ENCODE data around the gene CTNNA3.

The CTNNA3 gene

DNA sequence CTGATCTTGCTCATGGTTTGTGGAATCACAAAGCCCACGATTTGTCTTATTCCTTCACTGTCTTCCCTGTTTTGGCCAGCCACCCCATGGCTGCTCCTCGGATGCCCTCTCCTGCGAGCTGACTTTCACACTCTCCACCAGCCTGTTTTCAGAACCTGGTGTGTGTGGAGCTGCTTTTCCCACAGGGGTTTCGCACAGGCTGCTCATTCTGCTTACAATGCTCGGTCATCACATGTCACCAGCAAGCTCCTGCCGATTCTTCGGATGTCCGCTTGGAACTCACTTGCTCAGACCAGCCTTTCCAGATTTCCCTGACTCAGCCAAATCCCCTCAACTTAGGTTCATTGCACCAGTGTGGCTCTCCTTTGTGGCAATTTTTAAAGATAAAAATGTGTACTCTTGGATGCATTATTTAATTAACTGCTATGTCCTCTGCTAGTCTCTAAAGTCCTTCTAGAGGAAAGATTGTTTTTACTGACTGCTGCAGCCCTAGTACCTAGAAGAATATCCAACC lies 1788.7 kb downstream of the CTNNA3 start:
- in situ Hi-C loops (cut with MboI; ENCODE audit: low sequenced_read_pairs, unreplicated experiment) = no loop called here

GRCh38 chr10:65903620-65904019 lies 1792.4 kb downstream of the CTNNA3 start:
- no peak for DNase-seq (ENCODE audit: low spot score)
- in situ Hi-C loops (cut with MboI; ENCODE audit: low sequenced_read_pairs, unreplicated experiment) = no loop called here
- TF ChIP-seq, protein P1, sequence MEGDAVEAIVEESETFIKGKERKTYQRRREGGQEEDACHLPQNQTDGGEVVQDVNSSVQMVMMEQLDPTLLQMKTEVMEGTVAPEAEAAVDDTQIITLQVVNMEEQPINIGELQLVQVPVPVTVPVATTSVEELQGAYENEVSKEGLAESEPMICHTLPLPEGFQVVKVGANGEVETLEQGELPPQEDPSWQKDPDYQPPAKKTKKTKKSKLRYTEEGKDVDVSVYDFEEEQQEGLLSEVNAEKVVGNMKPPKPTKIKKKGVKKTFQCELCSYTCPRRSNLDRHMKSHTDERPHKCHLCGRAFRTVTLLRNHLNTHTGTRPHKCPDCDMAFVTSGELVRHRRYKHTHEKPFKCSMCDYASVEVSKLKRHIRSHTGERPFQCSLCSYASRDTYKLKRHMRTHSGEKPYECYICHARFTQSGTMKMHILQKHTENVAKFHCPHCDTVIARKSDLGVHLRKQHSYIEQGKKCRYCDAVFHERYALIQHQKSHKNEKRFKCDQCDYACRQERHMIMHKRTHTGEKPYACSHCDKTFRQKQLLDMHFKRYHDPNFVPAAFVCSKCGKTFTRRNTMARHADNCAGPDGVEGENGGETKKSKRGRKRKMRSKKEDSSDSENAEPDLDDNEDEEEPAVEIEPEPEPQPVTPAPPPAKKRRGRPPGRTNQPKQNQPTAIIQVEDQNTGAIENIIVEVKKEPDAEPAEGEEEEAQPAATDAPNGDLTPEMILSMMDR (IDR thresholded peaks at IDR 0.05; ENCODE audit: borderline replicate concordance, control extremely low read depth, extremely low read depth, insufficient read depth, missing control alignments) = no peak

More for the DNA sequence above, 1788.7 kb downstream of the CTNNA3 start:
- TF ChIP-seq, protein P1 (IDR thresholded peaks at IDR 0.05; ENCODE audit: borderline replicate concordance, control extremely low read depth, extremely low read depth, insufficient read depth, missing control alignments) = no peak
- DNase-seq (ENCODE audit: low spot score) = no peak

GRCh38 chr10:65900271-65900670 lies 1795.7 kb downstream of the CTNNA3 start:
- TF ChIP-seq, protein P1 (IDR thresholded peaks at IDR 0.05; ENCODE audit: borderline replicate concordance, control extremely low read depth, extremely low read depth, insufficient read depth, missing control alignments) = peak; percentile 7
- DNase-seq (ENCODE audit: low spot score) = no peak
- in situ Hi-C loops (cut with MboI; ENCODE audit: low sequenced_read_pairs, unreplicated experiment) = no loop called here

DNA sequence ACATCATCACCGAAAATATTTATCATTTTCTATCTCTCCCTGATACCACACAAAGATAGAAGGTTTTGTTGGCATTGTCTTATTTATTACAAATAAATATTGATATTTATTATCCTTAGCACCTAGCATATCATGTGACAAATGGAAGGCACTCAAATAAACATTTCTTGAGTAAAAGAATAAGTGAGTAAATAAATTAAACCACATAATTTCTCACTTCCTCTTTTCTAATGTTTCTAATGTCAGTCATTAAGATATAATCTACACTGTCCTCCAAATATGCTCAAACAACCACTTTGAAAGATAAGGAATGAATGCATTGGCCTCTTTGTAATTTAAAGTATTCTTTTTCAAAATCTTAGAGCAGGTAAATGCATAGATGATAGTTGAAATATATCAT lies 1797.9 kb downstream of the CTNNA3 start:
- in situ Hi-C loops (cut with MboI; ENCODE audit: low sequenced_read_pairs, unreplicated experiment) = no loop called here
- TF ChIP-seq, protein P1 (IDR thresholded peaks at IDR 0.05; ENCODE audit: borderline replicate concordance, control extremely low read depth, extremely low read depth, insufficient read depth, missing control alignments) = no peak
- no peak for DNase-seq (ENCODE audit: low spot score)

GRCh38 chr10:65894961-65895360 lies 1801.0 kb downstream of the CTNNA3 start:
- in situ Hi-C loops (cut with MboI; ENCODE audit: low sequenced_read_pairs, unreplicated experiment) = no loop called here
- TF ChIP-seq, protein P1 (IDR thresholded peaks at IDR 0.05; ENCODE audit: borderline replicate concordance, control extremely low read depth, extremely low read depth, insufficient read depth, missing control alignments) = no peak

DNA sequence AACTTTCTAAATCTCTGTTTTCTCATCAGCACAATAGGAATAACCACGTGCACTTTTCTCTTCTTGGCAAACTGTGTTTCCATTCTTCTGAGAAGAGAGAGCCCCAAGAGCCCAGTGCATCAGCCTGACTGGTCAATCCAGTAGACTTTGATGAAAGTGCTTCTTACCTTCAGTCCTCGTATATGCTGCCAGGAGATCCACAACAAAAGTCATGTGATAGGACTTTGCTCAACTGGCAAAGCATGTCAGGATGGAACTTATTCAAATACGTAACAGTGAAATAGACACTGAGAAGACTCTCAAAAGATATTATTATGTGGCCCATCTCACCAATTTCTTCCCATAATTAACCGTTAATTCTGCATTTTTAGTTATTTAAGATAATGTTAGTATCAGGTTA lies 1801.6 kb downstream of the CTNNA3 start:
- in situ Hi-C loops (cut with MboI; ENCODE audit: low sequenced_read_pairs, unreplicated experiment) = no loop called here
- no peak for DNase-seq (ENCODE audit: low spot score)
- TF ChIP-seq, protein P1 (IDR thresholded peaks at IDR 0.05; ENCODE audit: borderline replicate concordance, control extremely low read depth, extremely low read depth, insufficient read depth, missing control alignments) = no peak

More at GRCh38 chr10:65894961-65895360, 1801.0 kb downstream of the CTNNA3 start:
- no peak for DNase-seq (ENCODE audit: low spot score)

Data from GM13976 (cell line).